ENCODE data around the gene CTNND2. TPM values are rescaled to one million over a fixed set of nuclear protein-coding genes. Genes with fewer than 3 reads are reported as not detected.
A peak's percentile ranks its signal among the peaks of the same experiment; 100 is the strongest.

The CTNND2 gene
- polyA plus RNA-seq, 1 donor from 2014 or later = not detected

DNA sequence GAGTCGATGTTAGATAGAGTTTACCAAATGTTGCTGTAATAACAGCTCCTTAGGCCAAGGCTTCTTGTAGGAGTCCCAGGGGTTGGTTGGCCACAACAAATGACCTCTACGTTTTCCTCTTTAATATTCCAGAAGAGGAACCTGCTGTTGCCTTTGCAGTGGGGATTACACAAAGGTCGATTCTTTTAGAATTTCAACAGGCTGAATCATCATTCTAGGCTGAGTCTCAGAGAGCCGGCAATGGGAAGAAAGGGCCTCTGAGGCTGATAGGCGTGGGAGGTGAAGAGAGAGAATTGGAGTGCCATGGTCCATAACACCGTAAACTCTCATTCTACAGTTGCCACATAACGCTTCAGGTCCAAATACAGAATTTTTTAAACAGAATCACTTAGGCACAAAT is 737.3 kb downstream of the CTNND2 start:
- no peak overlapping the region for H3K27ac Mint-ChIP-seq
- H3K27me3 Mint-ChIP-seq = peaks cover 3% of the 10 kb centered on the region
- no peak overlapping the region for H3K4me3 Mint-ChIP-seq
- H3K36me3 Mint-ChIP-seq = no peaks in the 10 kb centered on the region
- peaks cover 0 to 7% (median 0%) of the 10 kb centered on the region in 3 donors for H3K9me3 Mint-ChIP-seq
- no peaks in the 10 kb centered on the region for H3K4me1 Mint-ChIP-seq

DNA sequence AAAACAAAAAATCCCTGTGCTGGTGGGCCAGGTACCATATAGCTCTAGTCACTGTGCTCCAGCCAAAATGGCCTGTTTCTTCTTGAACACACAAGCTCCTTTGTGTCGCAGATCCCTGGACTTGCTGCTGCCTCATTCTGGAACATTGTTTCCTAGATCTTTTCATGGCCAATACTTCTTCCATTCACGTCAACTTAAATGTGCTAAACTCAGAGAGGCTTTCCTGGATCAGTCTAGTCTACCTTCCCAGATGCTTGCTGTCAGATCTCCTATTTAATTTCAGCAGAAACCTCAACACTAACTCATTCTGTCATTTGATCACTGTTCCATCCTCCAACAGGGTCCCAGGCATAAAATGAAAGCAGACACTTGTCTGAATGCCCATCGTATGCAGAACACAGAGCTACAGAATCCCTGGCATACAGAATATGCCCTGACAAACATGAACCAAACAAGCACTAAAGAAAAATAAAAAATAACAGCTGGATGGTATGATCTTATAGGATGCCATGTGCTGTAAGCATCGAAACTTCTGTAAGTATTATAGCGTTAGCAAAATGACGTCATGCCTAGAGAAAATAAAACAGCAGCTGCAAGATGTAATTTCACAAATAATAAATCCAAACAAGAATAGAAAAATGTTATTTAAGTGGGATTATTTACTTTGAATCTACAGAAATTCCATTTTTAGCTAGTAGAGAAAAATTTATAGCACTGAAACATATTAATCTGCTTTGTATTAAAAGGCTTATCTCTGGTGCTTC is 739.5 kb downstream of the CTNND2 start:
- Mint-ChIP-seq H3K4me1 (no peaks in the 10 kb centered on the region), H3K27me3 (no peaks in the 10 kb centered on the region), H3K27ac (no peak overlapping the region), H3K4me3 (no peak overlapping the region), H3K36me3 (no peaks in the 10 kb centered on the region), H3K9me3 (peaks cover 0 to 7% (median 0%) of the 10 kb centered on the region in 3 donors)

DNA sequence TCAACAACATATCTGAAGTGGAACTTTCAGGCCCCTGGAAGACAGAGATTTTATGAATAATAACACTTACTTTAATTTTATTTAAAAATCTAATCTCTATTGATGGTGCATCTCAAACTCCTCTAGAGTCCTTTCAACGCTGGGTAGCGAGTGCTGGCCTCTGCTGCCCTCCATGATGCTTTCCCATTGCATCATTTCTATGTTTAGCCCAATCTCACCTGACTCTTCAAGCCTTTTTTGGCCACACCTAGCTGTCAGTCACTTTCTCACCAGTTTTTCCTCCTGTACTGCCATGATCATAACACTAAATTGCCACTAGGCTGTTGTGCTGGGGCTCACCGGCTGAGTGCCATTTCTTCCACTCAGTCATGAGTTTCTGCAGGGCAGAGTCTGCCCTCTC is 747.1 kb downstream of the CTNND2 start:
- peaks cover 3% of the 10 kb centered on the region for H3K36me3 Mint-ChIP-seq
- H3K27me3 Mint-ChIP-seq = peaks cover 2% of the 10 kb centered on the region
- peak overlapping the region in 1 of 4 donors; percentile 41 for H3K4me3 Mint-ChIP-seq
- no peaks in the 10 kb centered on the region for H3K4me1 Mint-ChIP-seq
- H3K9me3 Mint-ChIP-seq = no peaks in the 10 kb centered on the region
- H3K27ac Mint-ChIP-seq = no peak overlapping the region

DNA sequence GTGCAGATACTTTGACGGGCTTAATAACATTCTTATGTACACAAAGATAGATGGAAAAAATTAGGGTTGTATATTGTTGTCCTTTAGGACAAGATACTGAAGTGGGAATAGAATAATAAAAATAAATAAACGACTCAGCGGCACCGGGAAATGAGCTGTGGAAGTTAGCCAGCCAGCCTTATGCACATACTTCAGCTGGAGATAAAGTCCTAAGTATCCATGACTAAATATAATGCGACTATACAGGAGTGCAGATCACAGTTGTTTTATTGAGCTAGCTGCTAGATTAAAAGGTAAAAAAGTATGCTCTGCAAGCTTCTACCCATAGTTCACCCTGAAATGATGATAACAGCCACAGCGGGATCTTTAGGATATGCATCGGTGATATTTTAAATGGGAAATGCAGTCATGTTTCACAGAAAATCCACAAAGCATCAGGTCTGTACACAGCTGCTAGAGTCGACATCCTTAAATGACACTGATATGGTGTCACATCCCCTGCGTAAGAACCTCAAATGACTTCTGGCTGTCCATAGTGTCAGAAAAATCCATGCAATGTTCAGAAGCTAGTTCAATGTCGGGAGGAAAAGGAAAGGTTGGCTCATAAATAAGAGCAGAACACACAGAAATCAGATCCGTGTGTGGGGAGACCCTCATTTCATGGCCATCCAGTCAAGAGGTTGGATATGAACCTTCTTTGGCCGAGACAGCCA is 750.4 kb downstream of the CTNND2 start:
- H3K4me1 Mint-ChIP-seq = no peaks in the 10 kb centered on the region
- H3K27ac Mint-ChIP-seq = no peak overlapping the region
- H3K9me3 Mint-ChIP-seq = no peaks in the 10 kb centered on the region
- peaks cover 3% of the 10 kb centered on the region for H3K36me3 Mint-ChIP-seq
- no peak overlapping the region for H3K4me3 Mint-ChIP-seq
- H3K27me3 Mint-ChIP-seq = peaks cover 5% of the 10 kb centered on the region

DNA sequence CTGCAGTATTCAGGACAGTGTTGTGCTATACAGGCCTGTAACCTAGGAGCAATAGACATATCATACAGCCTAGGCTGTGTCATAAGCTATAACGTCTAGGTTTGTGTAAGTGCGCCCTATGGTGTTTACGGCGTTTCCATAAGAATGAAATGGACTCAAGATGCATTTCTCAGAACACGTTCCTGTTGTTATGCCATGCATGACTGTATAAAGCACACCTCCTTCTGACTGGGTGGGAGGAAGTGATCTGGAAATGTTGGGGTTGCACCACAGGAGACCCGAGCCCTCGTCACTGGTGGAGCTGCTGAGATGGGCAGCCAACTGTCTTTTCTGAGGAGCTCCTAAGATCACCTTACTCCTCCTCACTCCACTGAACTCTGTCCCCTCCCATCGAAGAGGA is 751.9 kb downstream of the CTNND2 start:
- H3K27me3 Mint-ChIP-seq = peaks cover 5% of the 10 kb centered on the region
- H3K4me1 Mint-ChIP-seq = no peaks in the 10 kb centered on the region
- H3K27ac Mint-ChIP-seq = no peak overlapping the region
- no peaks in the 10 kb centered on the region for H3K9me3 Mint-ChIP-seq
- H3K4me3 Mint-ChIP-seq = no peak overlapping the region
- H3K36me3 Mint-ChIP-seq = peaks cover 3% of the 10 kb centered on the region

DNA sequence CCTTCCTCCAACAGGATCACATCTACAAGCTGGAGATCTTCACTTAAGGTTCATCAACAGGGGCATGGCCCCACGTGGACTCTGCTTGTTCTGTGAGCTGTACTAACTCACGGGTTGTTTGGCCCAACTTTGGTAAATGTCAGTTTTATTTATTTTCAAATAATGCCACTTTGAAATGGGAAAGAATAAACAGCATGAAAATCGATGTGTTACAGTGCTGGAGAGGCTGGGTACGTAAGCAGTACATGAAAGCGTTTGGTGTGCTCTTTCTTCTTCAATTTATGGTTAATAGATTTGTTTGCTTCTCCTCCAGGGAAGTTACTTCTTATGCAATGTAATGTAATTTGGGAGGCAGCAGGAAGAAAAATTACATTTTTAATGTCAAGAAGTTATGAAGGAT is 753.3 kb downstream of the CTNND2 start:
- H3K27ac Mint-ChIP-seq = no peak overlapping the region
- H3K36me3 Mint-ChIP-seq = no peaks in the 10 kb centered on the region
- H3K9me3 Mint-ChIP-seq = peaks cover 0 to 2% (median 0%) of the 10 kb centered on the region in 3 donors
- peaks cover 5% of the 10 kb centered on the region for H3K27me3 Mint-ChIP-seq
- no peaks in the 10 kb centered on the region for H3K4me1 Mint-ChIP-seq
- H3K4me3 Mint-ChIP-seq = no peak overlapping the region

DNA sequence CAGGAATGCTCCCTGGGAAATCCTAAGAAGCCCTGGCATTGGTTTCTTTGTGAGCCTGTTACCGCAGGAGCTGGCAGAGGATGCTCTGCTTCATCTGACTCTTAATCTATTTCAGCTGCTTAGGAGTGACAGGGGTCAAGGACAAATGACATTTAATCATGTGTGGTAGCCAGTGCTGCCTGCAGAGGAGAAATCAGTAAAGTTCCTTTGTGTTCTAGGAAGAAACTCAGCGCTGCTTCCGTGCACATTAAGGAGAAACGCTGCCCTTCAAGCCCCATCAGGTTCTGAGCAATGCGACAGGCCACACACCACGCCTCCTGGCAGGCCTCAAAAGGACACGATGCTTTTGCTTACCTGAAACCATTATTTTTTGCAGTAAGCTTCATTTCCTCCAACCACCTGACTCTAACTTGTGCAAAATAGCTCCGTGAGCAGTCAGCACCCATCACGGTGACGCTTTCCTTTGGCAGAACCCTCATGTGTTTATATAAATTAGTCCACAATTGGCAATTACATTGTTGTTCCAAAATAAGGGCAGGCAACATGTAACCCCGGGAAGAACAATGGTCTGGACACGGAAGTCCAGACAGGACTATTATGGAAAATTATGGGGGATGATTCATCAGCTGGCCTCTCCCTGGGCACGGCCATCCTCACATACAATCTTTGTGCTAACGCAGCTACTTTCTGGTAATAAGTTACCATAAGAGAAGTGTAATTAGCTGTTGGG is 755.3 kb downstream of the CTNND2 start:
- H3K27me3 Mint-ChIP-seq = peaks cover 5% of the 10 kb centered on the region
- no peak overlapping the region for H3K4me3 Mint-ChIP-seq
- H3K36me3 Mint-ChIP-seq = no peaks in the 10 kb centered on the region
- no peak overlapping the region for H3K27ac Mint-ChIP-seq
- H3K4me1 Mint-ChIP-seq = no peaks in the 10 kb centered on the region
- H3K9me3 Mint-ChIP-seq = peaks cover 0 to 4% (median 0%) of the 10 kb centered on the region in 3 donors

DNA sequence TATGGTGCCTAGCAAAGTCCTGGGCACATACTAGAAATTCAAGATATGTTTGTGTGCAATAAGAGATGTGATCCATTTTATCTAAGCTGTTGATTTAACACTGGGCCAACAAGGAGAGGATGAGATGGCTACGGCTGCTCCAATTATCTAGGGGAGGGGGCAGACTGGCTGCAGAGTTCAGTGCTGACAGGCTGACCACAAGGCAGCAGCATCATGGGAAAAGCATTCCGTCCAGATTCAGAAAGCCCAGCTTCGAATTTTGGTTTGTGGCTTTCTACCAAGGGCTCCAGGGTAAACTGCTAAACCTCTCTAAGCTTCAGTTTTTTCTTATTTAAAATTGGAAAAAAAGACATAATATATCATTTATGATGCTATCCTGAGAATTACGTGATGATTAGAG is 758.1 kb downstream of the CTNND2 start:
- H3K9me3 Mint-ChIP-seq = peaks cover 0 to 4% (median 0%) of the 10 kb centered on the region in 3 donors
- H3K27ac Mint-ChIP-seq = no peak overlapping the region
- no peaks in the 10 kb centered on the region for H3K4me1 Mint-ChIP-seq

DNA sequence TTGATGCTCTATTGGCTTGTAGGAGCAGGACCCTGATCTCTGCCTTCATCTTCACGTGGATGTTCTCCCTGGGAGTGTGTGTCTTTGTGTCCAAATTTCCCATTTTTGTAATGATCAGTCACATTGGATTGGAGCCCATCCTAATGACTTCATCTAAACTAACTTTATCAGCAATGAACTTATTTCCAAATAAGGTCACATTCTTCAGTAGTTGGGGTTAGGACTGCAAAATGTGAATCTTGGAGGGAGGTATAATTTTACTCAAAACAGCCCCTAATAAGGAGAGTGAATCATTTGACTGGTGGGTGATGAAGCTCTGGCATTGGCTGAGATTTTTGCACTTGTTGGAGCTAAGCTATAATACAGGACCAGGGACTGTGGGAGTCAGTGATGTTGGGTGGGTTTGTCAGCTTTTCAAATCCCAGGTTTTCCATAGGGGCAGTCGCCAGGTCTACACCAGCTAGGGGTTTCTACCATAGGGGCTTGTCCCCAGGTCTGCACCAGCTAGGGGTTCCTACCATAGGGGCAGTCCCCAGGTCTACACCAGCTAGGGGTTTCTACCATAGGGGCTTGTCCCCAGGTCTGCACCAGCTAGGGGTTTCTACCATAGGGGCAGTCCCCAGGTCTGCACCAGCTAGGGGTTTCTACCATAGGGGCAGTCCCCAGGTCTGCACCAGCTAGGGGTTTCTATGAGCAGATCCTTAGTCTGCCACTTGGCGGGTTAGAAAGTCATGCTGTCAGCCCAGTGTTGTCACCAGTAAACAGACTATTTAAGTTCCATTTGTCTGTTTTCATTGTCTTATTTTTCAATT is 760.6 kb downstream of the CTNND2 start:
- Mint-ChIP-seq H3K27me3 (peaks cover 2% of the 10 kb centered on the region), H3K27ac (no peak overlapping the region), H3K36me3 (no peaks in the 10 kb centered on the region), H3K9me3 (peaks cover 0 to 4% (median 0%) of the 10 kb centered on the region in 3 donors), H3K4me3 (no peak overlapping the region), H3K4me1 (no peaks in the 10 kb centered on the region)

More for the DNA sequence above, 758.1 kb downstream of the CTNND2 start:
- Mint-ChIP-seq H3K36me3 (no peaks in the 10 kb centered on the region), H3K27me3 (peaks cover 3% of the 10 kb centered on the region), H3K4me3 (no peak overlapping the region)

DNA sequence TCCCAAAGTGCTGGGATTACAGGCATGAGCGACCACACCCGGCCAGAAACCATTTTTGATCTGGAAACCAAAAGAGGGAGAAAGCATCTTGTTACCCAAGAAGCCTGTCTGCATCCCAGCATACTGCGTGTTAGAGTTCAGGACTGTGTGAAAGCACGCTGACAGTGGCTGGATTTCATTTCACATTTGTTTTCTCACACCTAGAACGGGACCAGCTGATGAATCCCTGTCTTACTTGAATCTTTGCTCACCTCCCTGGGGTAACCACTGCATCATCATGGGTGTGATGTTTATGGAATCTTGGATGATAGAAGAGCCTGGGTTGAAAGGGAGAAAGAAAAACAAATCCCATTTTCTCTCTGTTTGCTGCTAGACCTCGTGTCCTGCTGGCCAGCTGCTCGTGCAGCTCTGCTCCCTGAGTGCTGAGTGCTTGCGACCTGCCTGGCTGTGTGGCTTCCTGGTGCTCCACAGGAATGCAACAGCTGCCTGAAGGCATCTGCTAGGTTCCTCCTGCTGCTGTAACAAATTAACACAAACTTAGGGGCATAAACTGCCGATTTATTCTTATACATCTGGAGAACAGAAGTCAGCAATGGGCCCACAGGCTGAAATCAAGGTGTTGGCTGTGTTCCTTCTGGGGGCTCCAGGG is 764.9 kb downstream of the CTNND2 start:
- Mint-ChIP-seq H3K9me3 (peaks cover 0 to 8% (median 2%) of the 10 kb centered on the region in 3 donors), H3K36me3 (no peaks in the 10 kb centered on the region), H3K4me1 (no peaks in the 10 kb centered on the region), H3K4me3 (peak overlapping the region in 1 of 4 donors; percentile 15), H3K27ac (no peak overlapping the region), H3K27me3 (peaks cover 2% of the 10 kb centered on the region)

DNA sequence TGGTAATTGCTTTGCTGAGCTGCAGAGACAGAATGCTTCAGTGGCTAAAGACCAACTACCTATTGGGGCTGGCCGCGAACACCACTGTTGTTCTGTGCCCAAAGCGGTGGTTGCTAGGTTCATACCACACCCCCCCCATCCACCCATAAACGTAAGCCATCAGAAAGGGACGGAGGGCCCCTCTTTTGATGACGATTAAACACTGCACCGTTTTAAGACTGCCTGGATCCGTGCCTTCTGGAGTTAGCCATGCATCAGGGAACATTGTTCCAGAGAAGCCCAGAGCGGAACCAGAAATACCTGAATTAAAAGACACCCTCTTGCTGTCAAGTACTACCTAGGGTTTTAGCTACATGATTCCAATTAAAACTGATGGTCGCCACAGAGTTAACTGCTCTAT is 774.1 kb downstream of the CTNND2 start:
- no peak overlapping the region for H3K27ac Mint-ChIP-seq
- peaks cover 5% of the 10 kb centered on the region for H3K27me3 Mint-ChIP-seq
- no peaks in the 10 kb centered on the region for H3K4me1 Mint-ChIP-seq
- no peak overlapping the region for H3K4me3 Mint-ChIP-seq
- H3K9me3 Mint-ChIP-seq = no peaks in the 10 kb centered on the region
- H3K36me3 Mint-ChIP-seq = no peaks in the 10 kb centered on the region

DNA sequence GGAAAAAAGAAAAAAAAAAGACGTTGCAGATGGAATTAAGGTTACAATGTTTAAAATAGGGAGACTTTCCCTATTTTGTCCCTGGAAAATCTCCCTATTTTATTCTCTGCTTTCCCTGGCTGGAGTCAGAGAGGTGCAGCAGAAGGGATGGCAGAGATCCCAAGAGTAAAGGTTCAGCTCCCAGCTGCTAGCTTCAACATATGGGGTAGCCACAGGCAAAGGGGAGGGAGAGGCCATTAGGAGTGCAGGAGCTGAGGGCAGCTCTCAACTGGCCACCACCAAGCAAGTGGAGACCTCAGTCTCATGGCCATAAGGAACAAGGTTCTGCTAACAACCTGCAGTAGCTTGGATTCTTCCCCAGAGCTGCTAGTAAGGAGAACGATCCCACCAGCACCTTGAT is 776.2 kb downstream of the CTNND2 start:
- Mint-ChIP-seq H3K4me3 (no peak overlapping the region), H3K9me3 (peaks cover 0 to 2% (median 0%) of the 10 kb centered on the region in 3 donors), H3K27ac (no peak overlapping the region), H3K27me3 (peaks cover 5% of the 10 kb centered on the region), H3K36me3 (no peaks in the 10 kb centered on the region), H3K4me1 (no peaks in the 10 kb centered on the region)

DNA sequence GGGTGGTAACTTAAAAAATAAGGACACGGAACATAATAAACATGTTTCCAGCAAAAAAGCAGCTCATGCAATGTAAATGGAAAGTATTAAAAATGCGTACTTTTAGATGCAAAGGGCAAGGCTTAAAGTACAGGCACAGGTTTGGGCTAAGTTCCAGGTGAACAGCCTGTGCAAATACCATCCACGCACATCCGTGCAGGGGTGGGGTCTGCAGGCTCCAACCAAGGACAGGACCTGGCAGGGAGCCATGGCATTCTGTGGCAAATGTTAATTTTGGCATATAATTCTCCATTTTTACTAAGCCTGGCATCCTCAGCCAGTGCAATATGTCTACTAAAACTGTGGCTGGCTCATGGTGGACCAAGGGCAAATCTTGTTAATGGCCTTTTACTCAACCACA is 777.4 kb downstream of the CTNND2 start:
- H3K27ac Mint-ChIP-seq = no peak overlapping the region
- H3K36me3 Mint-ChIP-seq = no peaks in the 10 kb centered on the region
- peaks cover 0 to 2% (median 0%) of the 10 kb centered on the region in 3 donors for H3K9me3 Mint-ChIP-seq
- no peak overlapping the region for H3K4me3 Mint-ChIP-seq
- H3K27me3 Mint-ChIP-seq = peaks cover 5% of the 10 kb centered on the region
- H3K4me1 Mint-ChIP-seq = no peaks in the 10 kb centered on the region

DNA sequence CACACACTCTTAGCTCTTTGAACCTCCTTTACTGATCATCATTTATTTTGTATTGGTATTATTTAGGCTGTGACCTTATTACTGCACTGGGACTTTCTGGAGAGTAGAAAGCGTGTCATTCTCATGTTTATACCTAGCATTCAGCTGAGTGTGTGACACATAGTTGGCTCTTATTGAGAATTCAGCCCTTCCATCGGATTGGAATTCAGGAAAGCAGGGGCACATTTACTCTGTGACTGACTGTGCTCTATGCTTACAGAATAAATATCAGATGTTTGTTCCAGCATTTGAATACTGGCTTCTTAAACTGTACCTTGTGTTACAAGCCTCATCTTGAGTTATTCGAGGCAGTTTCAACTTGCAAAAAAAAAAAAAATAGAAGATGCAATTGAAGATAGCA is 782.4 kb downstream of the CTNND2 start:
- Mint-ChIP-seq H3K4me1 (no peaks in the 10 kb centered on the region), H3K9me3 (peaks cover 0 to 5% (median 4%) of the 10 kb centered on the region in 3 donors), H3K27ac (no peak overlapping the region), H3K36me3 (no peaks in the 10 kb centered on the region), H3K4me3 (no peak overlapping the region), H3K27me3 (no peaks in the 10 kb centered on the region)
